Endodermal cell (in vitro differentiated cells): ENCODE results near the gene KPNA4. TPM values are rescaled to one million over a fixed set of nuclear protein-coding genes. Genes with fewer than 3 reads are reported as not detected.

Experiments used
- DNase-seq: peaks from one replicate; pipeline ENCODE4 v3.0.0-alpha.2; 2017
- H3K27ac ChIP-seq: 2 replicates; pipeline ENCODE4 v1.5.1; 2013; ENCODE audit warnings: mild to moderate bottlenecking, low read depth, low read length, moderate library complexity
- H3K27me3 ChIP-seq: 2 replicates; pipeline ENCODE4 v1.6.1; 2013; ENCODE audit warnings: mild to moderate bottlenecking, low read length, moderate library complexity; ENCODE audit not compliant: insufficient read depth, control insufficient read depth, poor library complexity, severe bottlenecking
- H3K36me3 ChIP-seq: 2 replicates; pipeline ENCODE4 v1.7.0; 2013; ENCODE audit warnings: mild to moderate bottlenecking, low read length, moderate library complexity; ENCODE audit not compliant: control insufficient read depth, insufficient read depth
- H3K4me1 ChIP-seq: one replicate; pipeline ENCODE4 v1.7.0; 2013; ENCODE audit warnings: low read length; ENCODE audit not compliant: control insufficient read depth, insufficient read depth
- H3K4me3 ChIP-seq: 2 replicates; pipeline ENCODE4 v1.5.1; 2013; ENCODE audit warnings: mild to moderate bottlenecking, low read length, moderate library complexity
- H3K9ac ChIP-seq: 2 replicates; pipeline ENCODE4 v1.6.1; 2013; ENCODE audit warnings: mild to moderate bottlenecking, low read length, moderate library complexity; ENCODE audit not compliant: poor library complexity, severe bottlenecking; ENCODE audit errors: extremely low read depth
- H3K9me3 ChIP-seq: 2 replicates; pipeline ENCODE4 v1.6.1; 2013; ENCODE audit warnings: mild to moderate bottlenecking, low read length, moderate library complexity; ENCODE audit not compliant: control insufficient read depth
- H3K27ac Mint-ChIP-seq: 2 replicates; pipeline ENCODE4 v1.8.0; 2020; ENCODE audit warnings: mixed read lengths
- H3K27me3 Mint-ChIP-seq: 2 replicates; pipeline ENCODE4 v1.8.0; 2021; ENCODE audit warnings: mild to moderate bottlenecking, mixed read lengths; ENCODE audit not compliant: insufficient read depth
- H3K36me3 Mint-ChIP-seq: 2 replicates; pipeline ENCODE4 v1.8.0; 2020; ENCODE audit warnings: low read depth, mixed read lengths
- H3K4me1 Mint-ChIP-seq: 2 replicates; pipeline ENCODE4 v1.8.0; 2020; ENCODE audit warnings: mixed read lengths
- H3K4me3 Mint-ChIP-seq: 2 replicates; pipeline ENCODE4 v1.8.0; 2020; ENCODE audit warnings: mild to moderate bottlenecking, moderate library complexity, mixed read lengths
- H3K9me3 Mint-ChIP-seq: 2 replicates; pipeline ENCODE4 v1.8.0; 2020; ENCODE audit warnings: mild to moderate bottlenecking, mixed read lengths
- CTCF ChIP-seq: fragments of 200-600 bp; sonication (generic); conservative IDR thresholded peaks from 2 replicates; pipeline ENCODE4 v1.5.0; 2021; ENCODE audit warnings: antibody characterized with exemption, mild to moderate bottlenecking
- WGBS, 2 experiments: methylation state at CpG; one replicate each; pipeline versions ENCODE4 v1.1.5 to v1.1.7; 2013; ENCODE audit warnings: missing lambda C conversion rate in 2 of 2, mixed read lengths in 1 of 2; ENCODE audit not compliant: insufficient coverage in 1 of 2, insufficient read length in 1 of 2; 5-methylcytosine and 5-hydroxymethylcytosine counted together
- total RNA-seq, 2 donors: library from RNA; stranded (reverse); fragmentation: NEBNext Ultra II Directional in 1 of 2; extraction: Animal tissue kit (Norgen Biotek cat#: 25700) in 1 of 2; gene quantifications; 2 replicates in 1 of 2; 3 replicates in 1 of 2; pipeline ENCODE4 v1.2.1, GENCODE V29; 2021

Gene KPNA4
- total RNA-seq, 2 donors from 2014 or later, result 65.2 to 73.0 TPM

- peak overlapping the region; percentile 93 for H3K4me3 Mint-ChIP-seq
- Histone ChIP-seq H3K9me3 (peaks cover 6% of the 10 kb centered on the region), H3K27ac (no peak overlapping the region), H3K27me3 (no peaks in the 10 kb centered on the region), H3K4me1 (no peaks in the 10 kb centered on the region), H3K4me3 (peak overlapping the region; percentile 87), H3K9ac (peak overlapping the region; percentile 65), H3K36me3 (peaks cover 21% of the 10 kb centered on the region)
- peaks cover 4% of the 10 kb centered on the region for H3K27me3 Mint-ChIP-seq
- no peak for DNase-seq
- peaks cover 34% of the 10 kb centered on the region for H3K4me1 Mint-ChIP-seq
- H3K9me3 Mint-ChIP-seq, result peaks cover 1% of the 10 kb centered on the region
- 26 to 31% methylated on average over 9 to 10 of the region's 10 CpGs for WGBS, 2 experiments
- no peak overlapping the region for H3K27ac Mint-ChIP-seq
- TF ChIP-seq CTCF, result no peak
- peaks cover 17% of the 10 kb centered on the region for H3K36me3 Mint-ChIP-seq
These were observed 1.1 kb upstream of the KPNA4 start for GRCh38 chr3:160566499-160566898.

- Mint-ChIP-seq H3K4me3 (peak overlapping the region; percentile 93), H3K36me3 (peaks cover 17% of the 10 kb centered on the region), H3K27ac (peak overlapping the region; percentile 95), H3K9me3 (peaks cover 1% of the 10 kb centered on the region), H3K4me1 (peaks cover 39% of the 10 kb centered on the region), H3K27me3 (peaks cover 4% of the 10 kb centered on the region)
- peaks cover 21% of the 10 kb centered on the region for H3K36me3 ChIP-seq
- no peak for DNase-seq
- 0 to 5% methylated on average over 4 to 59 of the region's 62 CpGs for WGBS, 2 experiments
- H3K4me3 ChIP-seq, result peak overlapping the region; percentile 72
- H3K9me3 ChIP-seq, result peaks cover 6% of the 10 kb centered on the region
- TF ChIP-seq CTCF, result no peak
- H3K4me1 ChIP-seq, result no peaks in the 10 kb centered on the region
- H3K27me3 ChIP-seq, result no peaks in the 10 kb centered on the region
- H3K9ac ChIP-seq, result peak overlapping the region; percentile 74
- H3K27ac ChIP-seq, result peak overlapping the region; percentile 95
These were observed 376 bp downstream of the KPNA4 start for GRCh38 chr3:160564949-160565441.

GRCh38 chr3:160564258-160564911, 986 bp downstream of the KPNA4 start:
- Mint-ChIP-seq H3K27me3 (peaks cover 4% of the 10 kb centered on the region), H3K36me3 (peaks cover 19% of the 10 kb centered on the region), H3K4me1 (peaks cover 35% of the 10 kb centered on the region), H3K9me3 (peaks cover 1% of the 10 kb centered on the region), H3K4me3 (peak overlapping the region; percentile 93), H3K27ac (peak overlapping the region; percentile 97)
- peaks cover 21% of the 10 kb centered on the region for H3K36me3 ChIP-seq
- no peaks in the 10 kb centered on the region for H3K27me3 ChIP-seq
- H3K4me1 ChIP-seq, result no peaks in the 10 kb centered on the region
- TF ChIP-seq CTCF, result peak; percentile 28
- peak overlapping the region; percentile 0 for H3K27ac ChIP-seq
- H3K9me3 ChIP-seq, result peaks cover 6% of the 10 kb centered on the region
- H3K4me3 ChIP-seq, result peak overlapping the region; percentile 85
- peak overlapping the region; percentile 56 for H3K9ac ChIP-seq
- peak; percentile 64 for DNase-seq
- 0% methylated on average over 1 to 34 of the region's 34 CpGs for WGBS, 2 experiments
